CD4-positive, alpha-beta T cell treated with Interleukin-10 for 1 hour (primary cell): ENCODE measurements around the gene GJA1.
"Not testable (repeated sequence)": the region's sequence is repeated elsewhere in the genome, so short reads cannot be mapped to it uniquely, and the experiment has no call there.

Experiments used
- DNase-seq: peaks from one replicate; pipeline ENCODE4 v3.0.0-alpha.2; 2020

The GJA1 gene

DNA sequence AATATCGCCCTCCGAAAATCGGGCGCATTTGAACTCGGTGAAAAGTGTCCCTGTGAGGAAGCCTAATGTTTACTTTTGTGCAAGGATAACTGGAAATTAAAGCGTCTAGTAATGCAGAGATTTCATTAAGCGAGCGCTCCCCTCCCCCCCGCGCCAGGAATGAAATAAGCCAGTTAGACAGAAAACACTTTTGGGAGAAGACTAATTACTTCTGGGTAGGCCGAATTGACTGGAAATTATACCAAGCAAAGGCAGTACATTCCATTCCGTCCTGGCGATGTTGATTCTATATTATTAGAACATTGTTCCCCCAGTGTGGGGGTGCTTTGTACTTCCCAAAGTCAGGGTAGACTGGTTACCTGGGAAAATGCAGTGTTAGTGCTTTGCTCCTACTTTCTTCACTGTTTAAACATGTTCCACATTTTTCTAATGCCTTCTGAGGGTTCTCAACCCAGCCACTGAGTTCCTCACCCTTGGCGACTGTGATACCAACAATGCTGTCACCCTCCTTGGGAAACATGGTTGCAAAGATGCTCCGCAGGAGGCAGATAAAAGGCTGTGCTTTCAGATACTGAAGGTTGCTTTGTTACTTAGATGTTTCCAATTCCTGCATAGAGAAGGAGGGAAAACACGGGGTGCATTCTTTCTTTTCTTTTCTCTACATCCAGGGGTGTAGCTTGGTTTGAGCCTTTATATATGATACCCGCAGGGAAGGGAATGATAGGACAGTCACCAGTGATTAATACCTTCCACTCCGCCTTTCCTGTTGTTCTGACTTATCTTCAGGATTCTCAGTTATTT, 2.6 kb downstream of the GJA1 start:
- no peak for DNase-seq

DNA sequence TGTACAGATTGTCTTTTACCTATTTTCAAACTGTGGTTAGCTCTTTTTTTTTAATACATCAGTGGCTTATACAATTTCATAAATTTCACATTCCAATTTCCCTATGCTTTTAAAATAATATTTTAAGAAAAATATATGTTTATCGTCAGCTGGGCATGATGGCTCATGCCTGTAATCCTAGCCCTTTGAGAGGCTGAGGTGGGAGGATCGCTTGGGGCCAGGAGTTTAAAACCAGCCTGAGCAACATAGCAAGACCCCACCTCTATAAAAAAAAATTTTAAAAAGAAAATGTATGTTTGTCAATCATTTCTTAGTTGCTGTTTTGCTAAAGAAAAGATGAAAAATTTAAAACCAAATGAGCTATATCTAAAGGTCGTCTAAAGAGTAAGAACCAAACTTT, 3.4 kb downstream of the GJA1 start:
- DNase-seq, result no peak

DNA sequence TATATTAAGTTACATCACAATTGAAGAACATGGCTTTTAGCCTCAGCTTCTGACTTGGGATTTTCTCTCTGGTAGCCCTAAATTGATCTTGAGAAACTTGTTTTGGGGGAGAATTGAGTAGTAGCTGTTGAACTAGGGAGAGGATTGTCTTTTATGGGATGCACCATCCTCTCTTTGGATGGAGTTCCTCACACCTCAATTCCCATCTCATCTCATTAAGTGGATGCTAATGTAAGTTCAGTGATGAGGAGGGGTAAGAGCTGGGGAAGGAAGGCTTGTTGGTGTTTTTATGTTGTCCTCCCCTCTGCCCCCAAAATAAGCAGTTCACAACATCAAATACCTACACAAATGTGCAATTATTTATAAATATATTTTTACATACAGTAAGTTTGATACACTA, 4.0 kb downstream of the GJA1 start:
- DNase-seq, result no peak

DNA sequence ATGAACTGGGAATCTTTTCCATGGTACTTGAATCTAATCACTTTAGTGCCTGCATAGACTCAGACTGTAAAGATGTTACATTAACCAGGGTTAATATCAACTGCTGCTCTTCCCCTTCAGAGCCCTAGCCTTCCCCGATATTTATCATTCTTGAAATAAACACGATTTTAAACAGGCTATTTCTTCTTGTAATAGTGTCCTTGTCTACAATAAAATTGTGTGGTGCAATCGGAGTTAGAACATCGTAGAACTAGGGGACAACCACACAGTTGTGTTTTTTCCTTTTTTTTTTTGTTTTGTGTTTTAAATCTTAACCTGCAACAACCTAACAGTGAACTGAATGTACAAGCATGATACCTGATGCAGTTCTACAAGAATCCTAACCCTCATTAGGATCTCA, 4.5 kb downstream of the GJA1 start:
- DNase-seq, result no peak

DNA sequence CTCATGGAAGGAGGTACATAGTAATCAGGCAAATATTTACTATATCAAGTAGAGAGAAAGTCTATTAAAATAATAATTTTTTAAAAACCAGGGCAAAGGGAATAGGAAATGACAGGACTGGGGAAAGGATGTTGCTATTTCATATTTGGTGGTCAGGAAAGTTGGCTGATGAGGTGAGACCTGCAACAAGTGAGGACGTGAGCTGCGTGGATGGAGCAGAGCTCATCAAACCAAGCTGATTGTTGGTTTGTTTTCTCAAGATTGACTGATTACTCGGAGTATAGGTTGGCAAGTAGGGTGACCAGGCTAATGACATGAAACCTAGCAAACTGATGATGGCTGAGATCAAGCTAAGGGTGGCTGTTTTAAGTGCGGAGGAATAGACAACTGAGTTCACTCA, 6.0 kb downstream of the GJA1 start:
- DNase-seq, result no peak

DNA sequence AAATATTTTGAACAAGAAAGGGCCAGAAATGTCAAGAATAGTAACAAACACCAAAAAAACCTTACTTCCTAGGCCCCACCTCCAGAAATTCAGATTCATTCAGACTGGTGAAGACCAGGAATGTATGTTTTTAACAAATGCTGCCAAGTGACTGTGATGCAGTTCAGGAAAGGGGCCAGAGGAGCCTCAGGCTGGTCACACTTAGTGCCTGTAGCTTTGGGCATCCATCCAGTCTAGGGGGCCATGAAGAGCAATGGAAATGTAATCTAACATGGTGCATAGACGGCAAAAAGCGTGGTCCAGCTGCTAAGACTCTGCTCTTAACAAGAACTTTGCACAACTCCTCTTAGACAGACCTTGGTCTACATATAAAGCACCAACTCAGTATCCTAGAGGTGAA, 7.1 kb downstream of the GJA1 start:
- no peak for DNase-seq

DNA sequence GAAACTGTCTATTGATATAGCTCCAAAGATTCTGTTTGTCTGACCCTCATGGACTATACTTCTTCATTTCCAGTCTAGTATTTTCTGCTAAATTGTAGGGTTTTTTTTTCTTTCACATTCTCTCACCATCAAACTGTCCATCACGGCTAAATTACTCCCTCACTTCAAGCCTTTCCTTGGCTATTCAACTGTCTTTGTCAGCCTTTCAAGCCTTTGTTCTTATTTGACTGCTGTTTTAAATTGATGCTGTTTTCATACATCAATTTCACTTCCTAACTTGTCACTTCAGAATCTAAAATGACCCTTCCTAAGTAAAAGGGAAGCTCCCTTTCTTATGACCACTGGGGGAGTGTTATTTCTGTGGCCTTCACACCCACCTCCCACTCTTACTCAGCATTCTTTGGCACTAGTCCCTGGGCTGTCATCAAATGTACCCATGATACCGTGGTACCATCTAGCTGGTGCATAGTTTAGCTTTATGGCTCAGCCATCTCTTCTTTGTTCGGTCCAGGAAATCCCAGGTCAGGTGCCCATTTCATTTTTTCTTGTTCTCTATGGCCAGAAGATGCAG, 8.6 kb downstream of the GJA1 start:
- no peak for DNase-seq

DNA sequence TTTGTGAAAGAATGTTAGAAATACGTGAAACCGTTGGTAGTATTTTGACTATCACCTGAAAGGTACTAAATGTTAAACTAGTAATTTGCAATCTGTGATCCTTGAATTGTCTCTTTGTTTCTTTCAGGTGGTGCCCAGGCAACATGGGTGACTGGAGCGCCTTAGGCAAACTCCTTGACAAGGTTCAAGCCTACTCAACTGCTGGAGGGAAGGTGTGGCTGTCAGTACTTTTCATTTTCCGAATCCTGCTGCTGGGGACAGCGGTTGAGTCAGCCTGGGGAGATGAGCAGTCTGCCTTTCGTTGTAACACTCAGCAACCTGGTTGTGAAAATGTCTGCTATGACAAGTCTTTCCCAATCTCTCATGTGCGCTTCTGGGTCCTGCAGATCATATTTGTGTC, 11.3 kb downstream of the GJA1 start:
- DNase-seq, result not testable (repeated sequence)

DNA sequence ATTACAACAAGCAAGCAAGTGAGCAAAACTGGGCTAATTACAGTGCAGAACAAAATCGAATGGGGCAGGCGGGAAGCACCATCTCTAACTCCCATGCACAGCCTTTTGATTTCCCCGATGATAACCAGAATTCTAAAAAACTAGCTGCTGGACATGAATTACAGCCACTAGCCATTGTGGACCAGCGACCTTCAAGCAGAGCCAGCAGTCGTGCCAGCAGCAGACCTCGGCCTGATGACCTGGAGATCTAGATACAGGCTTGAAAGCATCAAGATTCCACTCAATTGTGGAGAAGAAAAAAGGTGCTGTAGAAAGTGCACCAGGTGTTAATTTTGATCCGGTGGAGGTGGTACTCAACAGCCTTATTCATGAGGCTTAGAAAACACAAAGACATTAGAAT, 12.3 kb downstream of the GJA1 start:
- not testable (repeated sequence) for DNase-seq

DNA sequence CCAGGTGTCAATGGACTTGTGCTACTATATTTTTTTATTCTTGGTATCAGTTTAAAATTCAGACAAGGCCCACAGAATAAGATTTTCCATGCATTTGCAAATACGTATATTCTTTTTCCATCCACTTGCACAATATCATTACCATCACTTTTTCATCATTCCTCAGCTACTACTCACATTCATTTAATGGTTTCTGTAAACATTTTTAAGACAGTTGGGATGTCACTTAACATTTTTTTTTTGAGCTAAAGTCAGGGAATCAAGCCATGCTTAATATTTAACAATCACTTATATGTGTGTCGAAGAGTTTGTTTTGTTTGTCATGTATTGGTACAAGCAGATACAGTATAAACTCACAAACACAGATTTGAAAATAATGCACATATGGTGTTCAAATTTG, 13.1 kb downstream of the GJA1 start:
- DNase-seq, result not testable (repeated sequence)

DNA sequence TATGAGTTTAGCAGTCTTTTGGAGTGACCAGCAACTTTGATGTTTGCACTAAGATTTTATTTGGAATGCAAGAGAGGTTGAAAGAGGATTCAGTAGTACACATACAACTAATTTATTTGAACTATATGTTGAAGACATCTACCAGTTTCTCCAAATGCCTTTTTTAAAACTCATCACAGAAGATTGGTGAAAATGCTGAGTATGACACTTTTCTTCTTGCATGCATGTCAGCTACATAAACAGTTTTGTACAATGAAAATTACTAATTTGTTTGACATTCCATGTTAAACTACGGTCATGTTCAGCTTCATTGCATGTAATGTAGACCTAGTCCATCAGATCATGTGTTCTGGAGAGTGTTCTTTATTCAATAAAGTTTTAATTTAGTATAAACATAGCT, 13.9 kb downstream of the GJA1 start:
- no peak for DNase-seq

DNA sequence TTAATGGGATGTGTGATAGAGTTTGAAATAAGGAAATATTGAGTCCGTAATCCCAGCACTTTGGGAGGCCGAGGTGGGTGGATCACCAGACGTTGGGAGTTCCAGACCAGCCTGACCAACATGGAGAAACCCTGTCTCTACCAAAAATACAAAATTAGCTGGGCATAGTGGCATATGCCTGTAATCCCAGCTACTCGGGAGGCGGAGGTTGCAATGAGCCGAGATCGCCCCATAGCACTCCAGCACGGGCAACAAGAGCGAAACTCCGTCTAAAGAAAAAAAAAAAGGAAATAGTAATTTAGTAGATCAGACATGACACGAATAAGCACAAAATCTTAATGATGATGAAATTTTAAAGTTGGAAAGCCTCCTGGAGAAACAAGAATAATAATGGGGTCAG, 14.8 kb downstream of the GJA1 start:
- no peak for DNase-seq

DNA sequence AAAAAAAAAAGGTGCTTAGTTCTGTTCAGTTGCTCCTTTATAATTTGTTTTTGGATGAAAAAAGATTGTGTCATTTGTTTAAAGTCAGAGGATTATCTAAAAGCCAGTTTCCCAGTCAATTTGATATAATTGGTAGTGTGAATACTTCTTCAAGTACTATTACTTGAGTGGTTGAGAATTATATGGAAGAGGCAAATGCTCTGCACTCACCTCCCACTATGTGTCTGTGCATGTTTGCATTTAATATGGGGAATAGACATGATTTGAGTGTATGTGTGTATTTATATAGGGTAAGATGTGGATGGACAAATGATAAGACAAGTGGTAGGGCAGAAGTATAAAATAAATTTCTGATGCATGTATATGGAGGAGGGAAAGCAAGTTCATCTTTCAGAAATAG, 15.8 kb downstream of the GJA1 start:
- no peak for DNase-seq

DNA sequence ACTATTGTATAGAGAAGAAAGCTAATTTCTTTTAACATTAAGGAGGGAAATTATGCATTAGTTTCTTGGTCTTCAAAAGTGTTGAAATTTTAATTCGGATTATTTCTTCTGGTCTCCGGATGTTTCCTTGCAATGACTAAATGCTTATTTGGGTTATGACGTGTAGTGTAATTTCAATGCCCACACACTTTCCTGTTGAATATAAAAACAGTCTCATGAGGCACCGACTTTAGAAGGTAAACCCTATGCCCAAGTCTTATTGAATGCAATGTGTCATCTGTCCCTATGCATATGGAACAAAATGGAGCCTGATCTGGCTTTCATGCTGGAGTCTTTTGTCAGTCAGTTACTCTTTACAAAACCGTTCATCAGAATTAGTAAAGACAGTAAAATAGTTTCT, 17.7 kb downstream of the GJA1 start:
- DNase-seq, result no peak

DNA sequence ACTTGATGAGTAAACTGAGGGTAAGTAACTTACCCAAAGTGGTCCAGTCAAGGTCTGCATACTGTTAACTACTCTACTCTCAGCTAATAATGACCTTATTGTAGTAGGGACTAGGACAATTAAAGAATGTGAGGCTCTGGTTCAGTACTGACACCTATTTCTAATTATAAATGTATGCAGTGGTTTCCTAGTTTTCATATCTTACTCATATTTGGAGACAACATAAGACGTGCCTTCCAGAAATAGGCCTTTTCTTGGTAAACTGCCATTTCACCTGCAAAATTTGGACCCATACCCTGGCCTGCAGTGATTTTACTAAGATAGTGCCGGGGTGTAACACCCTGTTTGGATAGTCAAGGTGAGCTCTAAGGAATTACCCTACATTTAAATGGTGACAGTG, 24.7 kb downstream of the GJA1 start:
- DNase-seq, result no peak

DNA sequence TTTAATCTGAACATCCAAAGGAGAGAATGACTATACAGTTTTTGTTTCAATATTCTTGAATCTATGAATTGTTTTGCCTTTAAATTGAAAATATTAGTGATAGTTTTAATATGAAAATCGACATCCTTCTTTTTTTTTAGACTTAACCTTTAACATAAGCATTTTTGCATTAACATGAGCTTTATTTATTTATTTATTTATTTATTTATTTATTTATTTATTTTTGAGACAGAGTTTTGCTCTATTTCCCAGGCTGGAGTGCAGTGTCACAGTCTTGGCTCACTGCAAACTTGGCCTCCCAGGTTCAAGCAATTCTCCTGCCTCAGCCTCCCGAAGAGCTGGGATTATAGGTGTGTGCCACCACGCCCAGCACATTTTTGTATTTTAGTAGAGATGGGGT, 27.6 kb downstream of the GJA1 start:
- no peak for DNase-seq

DNA sequence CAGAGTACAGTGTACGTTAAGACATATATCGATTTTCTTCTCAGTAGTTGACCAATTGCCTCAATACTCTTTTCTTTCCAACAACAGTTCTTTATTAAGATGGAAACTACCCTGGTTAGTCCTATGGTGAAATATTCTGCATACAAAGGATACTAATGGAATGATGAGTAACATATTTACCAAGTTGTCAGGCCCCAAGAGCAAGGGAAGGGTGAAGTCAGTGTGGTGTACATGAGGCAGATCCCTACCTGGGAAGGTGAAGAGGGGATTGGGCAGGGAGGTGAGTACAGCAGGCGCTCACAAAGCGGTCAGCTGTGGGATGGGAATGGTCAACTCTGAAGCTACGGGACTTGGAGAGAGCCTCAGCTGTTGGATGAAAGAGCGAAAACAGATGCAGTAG, 29.7 kb downstream of the GJA1 start:
- no peak for DNase-seq

DNA sequence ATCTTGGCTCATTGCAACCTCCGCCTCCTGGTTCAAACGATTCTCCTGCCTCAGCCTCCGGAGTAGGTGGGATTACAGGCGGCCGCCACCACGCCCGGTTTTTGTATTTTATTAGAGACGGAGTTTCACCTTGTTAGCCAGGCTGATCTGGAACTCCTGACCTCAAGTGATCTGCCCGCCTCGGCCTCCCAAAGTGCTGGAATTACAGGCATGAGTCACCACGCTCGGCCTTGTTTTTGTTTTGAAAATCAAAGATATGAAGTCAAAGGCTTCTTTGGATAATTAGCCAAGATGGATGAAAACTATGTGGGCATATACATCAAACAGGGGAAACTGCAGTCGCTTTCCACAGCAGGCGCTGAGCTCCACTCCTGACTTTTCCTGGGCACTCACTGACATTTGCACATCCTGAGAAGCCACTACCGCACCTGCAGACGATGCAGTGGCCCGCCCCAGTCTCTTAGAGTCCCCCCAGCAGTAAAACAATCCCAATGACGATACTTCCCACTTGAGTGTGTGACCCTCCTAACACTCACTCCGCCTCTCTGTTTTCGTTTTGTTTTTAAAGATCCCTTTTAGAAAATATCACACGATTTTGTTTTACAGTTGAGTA, 44.1 kb downstream of the GJA1 start:
- no peak for DNase-seq

DNA sequence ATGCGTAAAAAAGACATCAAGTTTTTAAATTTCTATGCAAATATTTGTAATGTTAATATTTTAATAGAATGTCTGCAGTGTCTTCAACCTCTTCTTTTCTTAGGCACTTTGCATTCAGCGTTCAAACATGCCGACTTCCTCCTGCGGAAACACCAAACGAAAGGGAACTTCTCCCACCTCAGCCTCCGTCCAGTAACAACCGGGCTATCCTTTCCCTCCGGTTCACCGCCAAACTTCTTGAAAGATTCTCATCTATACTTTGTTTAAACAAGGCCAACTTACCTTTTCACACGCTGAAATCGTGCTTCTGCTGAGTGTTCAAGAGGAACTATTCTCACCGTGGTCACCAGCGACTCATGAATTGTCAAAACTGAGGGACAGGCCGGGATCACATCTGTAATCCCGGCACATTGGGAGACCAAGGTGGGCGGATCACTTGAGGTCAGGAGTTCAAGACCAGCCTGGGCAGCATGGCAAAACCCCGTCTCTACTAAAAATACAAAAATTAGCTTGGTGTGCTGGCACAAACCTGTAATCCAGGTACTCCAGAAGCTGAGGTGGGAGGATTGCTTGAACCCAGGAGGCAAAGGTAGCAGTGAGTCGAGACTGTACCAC, 44.8 kb downstream of the GJA1 start:
- no peak for DNase-seq

DNA sequence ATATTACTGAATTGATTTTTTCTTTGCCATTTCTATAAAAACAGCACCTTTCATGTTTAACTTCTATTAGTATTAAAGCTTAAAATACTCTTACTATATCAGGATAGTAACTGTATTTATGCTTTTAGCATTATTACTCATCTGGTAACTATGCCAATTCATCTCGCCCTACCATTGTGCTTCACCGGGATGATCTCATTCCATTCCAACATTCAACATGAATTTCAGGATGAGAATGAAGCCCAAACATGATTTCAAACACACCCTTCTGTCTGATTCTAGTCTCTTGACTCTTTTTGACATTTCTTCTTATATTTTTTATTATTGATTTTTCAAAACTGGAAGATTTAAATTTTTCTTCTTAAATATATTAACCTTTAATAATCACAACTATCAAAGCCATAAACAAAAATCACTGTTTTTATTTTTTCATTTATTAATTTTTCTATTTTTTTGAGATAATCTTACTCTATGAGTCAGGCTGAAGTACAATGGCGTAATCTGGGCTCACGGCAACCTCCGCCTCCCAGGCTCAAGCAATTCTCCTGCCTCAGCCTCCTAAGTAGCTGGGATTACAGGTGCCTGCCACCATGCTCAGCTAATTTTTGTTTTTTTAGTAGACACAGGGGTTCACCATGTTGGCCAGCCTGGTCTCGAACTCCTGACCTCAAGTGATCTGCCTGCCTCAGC, 46.7 kb downstream of the GJA1 start:
- DNase-seq, result no peak

DNA sequence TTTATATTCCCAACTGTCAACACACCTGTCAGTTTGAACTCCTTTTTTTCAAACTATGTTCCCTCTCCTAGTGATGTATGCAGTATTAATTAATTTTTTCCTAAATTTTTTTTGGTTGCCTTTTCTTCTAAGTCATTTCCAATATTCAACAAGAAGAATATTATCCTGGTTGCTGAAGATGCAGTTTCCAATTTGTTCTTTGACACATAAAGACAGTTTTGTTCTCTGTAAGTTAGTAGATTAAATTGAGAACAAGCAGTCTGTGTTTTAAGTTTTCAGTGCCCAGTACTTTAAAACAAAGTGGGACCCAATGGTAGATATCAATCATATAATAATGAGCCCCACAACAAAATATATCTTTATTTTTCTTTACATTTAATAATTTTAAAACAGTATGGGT, 47.3 kb downstream of the GJA1 start:
- no peak for DNase-seq

DNA sequence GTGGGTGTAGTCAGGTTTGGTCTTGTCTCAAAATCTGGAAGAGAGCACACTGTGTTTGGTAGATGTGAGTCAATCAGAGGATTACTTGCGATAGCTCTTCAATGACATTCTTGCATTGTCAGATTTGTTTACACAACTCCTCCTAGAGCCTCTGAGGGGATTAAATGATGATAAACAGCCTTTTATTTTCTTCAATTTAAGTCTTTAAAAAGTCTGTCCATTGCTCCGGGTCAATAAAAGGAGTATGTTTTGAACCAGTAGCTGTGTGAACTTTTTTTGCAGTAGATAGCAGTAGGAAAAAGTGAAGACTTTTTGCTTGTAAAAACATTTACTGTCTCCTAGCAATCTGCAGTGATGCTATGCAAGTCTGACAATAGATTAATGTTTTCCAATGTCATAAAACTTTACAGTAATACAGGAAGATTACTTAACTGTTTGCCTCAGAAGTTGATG, 49.9 kb downstream of the GJA1 start:
- DNase-seq, result no peak

DNA sequence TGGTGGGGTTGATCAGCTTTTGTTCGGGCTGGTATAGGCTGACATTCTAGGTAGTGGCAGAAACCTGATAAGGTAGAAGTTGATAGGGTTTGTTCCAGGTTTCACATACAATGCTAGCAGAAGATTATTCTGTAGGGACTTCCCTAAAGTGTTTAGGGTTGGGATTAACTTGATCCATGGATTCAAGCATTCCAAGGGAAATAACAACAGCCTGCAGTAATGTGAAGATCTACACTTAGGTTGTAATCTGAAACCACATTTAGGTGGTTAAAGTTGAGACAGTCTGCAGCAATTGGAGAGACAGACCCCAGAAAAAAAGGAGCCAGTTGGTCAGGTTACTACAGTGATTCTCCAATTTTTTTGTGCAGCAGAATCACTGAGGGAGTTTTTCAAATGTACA, 56.1 kb downstream of the GJA1 start:
- DNase-seq, result no peak

DNA sequence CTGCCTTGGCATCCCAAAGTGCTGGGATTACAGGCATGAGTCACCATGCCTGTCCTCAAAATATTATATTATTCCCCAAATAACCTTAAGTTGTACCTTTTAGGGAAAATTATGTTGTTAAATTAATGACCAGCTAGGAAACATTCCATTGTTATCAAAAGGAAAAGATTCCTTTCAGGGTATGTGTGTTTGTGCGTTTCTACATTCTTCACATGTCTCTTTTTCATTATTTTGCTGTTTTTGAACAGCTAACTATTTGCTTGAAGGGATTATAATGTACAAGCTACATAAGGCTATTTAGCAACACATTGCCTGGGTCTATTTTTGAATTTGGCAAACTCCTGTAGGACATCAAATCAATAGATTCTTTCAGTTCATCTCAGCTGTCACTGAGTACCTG, 57.1 kb downstream of the GJA1 start:
- DNase-seq, result no peak
